Activated T-cell treated with anti-CD3 and anti-CD28 coated beads for 24 hours (primary cell): ENCODE measurements around the gene PLEKHA7.
"Not testable (repeated sequence)": the region's sequence is repeated elsewhere in the genome, so short reads cannot be mapped to it uniquely, and the experiment has no call there.

ENCODE experiments used
- DNase-seq: peaks from one replicate; pipeline ENCODE4 v3.0.0-alpha.2; 2020; ENCODE audit warnings: low read depth

The PLEKHA7 gene

DNA sequence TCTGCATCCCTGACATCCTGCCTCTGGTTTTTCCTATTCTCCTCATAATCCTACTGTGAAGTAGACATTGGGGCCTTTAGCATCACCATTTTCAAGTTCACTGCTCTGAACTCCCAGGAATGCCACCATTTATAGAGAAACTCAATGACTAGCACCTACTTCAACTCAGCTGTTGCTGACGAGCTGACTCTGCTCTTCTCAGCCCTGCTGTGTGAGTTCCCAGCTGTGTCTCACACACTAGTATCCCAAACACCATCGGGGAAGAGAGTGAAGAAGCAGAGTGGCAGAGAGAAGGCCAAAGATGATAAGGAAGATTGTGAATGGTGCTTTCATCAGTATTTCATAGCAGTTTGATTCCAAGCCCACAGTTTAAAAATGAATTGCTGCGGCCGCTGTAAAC, 71.9 kb downstream of the PLEKHA7 start:
- DNase-seq = no peak

DNA sequence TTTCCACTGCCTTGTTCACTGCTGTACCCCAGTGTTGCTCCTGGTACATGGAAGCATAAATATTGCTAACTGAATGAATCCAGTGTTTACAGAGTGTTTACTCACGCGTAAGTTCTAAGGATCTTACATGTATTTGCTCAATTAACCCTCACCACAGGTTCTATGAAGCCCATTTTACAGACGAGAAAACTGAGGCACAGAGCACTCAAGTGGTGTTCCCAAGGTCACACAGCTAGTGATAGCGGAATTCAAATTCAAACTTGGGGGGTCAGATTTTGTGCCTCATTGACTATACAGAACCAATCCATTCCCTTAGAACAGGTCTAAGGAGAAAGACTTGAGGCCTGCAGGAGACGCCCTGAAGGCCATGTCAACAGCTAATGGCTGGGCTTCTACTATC, 72.3 kb downstream of the PLEKHA7 start:
- no peak for DNase-seq

DNA sequence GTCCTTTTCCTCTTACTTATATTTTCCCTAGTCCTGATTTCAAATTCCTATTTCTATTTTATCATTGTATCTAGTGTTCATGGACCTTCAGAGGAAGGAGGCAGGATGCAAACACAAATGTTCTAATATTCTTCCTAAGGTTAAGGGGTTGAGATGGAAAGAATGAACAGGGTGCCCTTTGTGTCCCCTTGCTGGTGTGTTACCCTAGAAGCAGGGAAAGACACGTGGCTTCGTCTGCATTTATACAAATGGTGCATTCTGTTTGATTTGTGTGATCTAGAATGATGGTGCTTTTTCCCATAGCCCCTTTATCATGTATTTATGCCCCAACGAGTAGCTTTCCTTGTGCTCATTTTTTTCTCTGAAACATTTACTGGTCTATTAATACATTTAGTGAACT, 76.2 kb downstream of the PLEKHA7 start:
- DNase-seq = no peak

GRCh38 chr11:16936643-16937042, 77.6 kb downstream of the PLEKHA7 start:
- no peak for DNase-seq

- DNase-seq = no peak
These were observed 78.5 kb downstream of the PLEKHA7 start for GRCh38 chr11:16935518-16936302.

DNA sequence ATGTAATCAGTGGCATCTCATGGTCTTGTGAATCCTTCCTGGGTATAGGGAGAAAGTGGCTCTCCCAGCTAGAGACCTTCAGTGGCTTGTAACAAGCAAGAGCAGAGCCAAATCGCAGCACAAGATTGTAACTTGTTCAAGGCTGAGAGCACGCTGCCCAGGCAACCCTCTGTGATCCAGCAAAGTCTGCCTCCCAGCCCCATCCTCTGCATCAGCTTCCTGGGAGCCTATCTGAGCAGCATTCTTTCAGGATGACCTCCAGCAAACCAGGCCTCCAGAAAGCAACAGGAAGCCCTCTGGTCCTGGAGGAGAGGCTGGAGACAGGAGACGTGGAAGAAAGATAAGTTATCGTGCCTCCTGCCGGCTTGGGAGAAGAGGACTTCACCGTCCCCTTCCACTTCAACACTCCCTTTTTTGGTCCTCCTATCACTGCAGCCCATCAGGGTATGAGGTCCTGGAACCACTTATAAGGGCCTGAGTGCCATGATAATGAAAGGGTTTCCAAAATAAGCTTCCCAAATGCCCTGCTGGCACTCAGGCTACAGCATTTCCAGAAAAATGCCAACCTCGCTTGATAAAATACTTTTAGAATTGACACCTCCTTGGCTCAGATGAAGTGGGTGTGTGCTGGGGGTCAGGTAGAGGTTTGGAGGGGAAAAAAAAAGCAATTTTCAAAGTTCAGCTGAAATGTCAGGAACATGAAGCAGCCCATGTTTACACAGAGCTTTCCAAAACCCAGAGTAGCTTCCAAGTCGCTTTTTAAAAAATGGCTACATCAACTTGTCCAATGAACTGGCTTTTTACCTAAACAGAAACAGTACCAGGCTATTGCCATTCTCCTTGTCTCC, 80.2 kb downstream of the PLEKHA7 start:
- DNase-seq = no peak

DNA sequence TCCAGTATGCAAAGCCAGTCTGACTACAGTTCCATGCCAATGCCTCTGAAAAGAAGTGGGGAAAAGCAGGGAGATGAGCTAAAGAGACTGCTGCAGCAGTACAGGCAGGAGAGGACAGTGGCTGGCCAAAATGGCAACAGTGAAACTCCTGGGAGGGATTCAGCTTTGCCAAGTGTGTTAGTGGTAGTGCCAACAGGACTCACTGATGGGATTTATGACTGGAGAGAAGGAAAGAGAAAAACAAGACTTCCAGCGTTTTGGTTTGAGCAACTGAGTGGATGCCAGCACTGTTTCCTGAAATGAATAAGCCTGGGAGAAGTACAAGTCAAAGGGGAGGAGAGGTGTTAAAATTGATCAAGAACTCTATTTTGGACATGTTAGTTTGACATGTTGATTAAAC, 80.9 kb downstream of the PLEKHA7 start:
- no peak for DNase-seq

DNA sequence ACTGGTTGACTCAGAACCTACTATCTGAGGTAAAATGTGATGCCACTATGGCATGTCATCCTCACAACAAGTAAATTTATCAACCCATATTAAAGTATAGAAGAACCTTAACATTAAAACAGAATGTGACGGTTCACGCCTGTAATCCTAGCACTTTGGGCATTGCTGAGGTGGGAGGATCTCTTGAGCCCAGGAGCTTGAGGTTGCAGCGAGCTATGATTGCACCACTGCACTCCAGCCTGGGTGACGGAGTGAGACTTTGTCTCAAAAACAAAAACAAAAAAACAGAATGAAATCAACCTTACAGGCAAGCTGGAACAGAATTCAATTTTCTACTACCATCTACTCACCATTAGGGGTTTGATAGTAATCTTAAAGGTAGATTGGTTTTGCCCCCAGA, 86.2 kb downstream of the PLEKHA7 start:
- no peak for DNase-seq

DNA sequence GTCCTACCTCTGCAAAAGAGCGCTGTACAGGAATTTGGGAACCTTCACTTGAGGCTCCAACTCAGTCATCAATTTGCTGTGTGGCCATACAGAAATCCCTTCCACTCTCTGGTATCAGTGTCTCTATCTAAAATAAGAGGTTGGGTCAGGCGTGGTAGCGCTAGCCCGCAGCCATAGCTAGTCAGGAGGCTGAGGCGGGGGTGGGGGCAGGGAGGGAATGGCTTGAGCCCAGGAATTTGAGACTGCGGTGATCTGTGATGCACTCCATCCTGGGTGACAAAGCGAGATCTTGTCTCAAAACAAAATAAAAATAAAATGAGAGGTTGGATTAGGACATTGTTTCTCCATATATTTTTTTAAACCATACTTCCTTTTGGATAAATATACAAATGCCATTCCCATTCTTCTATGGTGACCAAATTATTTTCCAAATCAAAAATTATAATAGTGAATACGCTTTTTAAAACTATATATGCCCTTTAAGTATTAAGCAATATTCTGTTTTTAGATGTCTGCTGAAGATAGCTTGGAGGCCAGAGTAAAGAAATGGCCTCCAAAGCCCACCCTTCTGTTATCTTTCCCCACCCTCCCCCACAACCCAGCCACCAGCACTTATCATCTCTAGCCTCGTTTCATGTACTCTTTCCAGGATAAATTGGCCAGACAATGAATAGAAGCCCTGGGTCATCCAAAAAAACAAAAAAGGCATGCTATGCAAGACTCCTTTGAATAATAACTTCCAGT, 87.2 kb downstream of the PLEKHA7 start:
- DNase-seq = no peak

- DNase-seq = no peak
These were observed 88.6 kb downstream of the PLEKHA7 start for GRCh38 chr11:16925561-16926065.

DNA sequence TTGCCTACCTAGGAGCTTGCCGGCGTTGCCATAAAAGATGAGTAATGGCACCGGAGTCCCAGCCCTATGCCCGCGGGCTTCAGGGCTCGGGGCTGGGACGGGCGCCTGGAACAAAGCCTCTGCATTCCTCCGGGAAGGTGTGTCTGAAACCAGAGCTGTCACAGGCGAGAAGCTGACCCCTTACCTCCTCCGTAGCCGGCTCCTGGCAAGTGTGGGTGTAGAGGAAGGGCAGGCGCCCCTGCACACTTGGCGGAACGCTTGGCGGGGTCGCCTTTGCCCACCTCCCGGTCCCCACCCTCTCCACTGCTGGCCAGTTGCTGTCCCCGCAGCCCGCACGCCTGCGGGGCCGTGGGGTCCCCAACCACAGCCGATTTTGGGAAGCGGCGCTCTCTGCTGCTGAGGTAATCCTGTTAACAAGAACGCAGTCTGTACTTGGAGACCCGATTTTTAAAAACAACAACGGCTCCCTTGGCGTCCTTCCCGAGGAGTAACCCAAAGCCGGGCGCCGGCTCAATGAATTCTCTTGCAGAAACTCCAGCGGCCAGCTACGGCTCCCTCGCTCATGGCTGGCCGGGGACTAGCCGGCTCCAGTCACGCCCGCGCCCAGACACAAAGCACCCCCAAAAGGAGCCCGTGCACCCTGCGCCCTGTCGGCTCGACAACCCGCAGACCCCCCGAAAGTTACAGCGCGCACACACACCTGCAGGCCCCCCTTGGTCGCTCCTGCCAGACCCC, 89.2 kb downstream of the PLEKHA7 start:
- no peak for DNase-seq

DNA sequence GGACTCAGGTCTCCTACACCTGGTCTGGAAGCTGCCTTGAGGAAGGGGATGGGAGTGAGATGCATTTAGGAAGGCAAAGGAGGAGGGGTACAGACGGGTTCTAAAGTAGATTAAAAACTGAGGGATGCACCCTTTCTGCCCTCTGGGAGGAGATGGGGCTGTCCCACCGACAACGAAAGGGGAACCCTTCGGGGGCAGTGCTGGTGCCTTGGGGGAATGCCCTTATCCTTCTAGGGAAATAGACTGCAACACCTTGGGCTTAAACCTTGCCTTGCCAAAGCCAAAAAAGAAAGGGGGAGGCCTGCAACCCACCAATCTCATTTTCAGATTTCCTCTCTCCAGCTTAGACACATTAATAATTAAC, 89.8 kb downstream of the PLEKHA7 start:
- no peak for DNase-seq

GRCh38 chr11:16923987-16924386, 90.2 kb downstream of the PLEKHA7 start:
- no peak for DNase-seq

DNA sequence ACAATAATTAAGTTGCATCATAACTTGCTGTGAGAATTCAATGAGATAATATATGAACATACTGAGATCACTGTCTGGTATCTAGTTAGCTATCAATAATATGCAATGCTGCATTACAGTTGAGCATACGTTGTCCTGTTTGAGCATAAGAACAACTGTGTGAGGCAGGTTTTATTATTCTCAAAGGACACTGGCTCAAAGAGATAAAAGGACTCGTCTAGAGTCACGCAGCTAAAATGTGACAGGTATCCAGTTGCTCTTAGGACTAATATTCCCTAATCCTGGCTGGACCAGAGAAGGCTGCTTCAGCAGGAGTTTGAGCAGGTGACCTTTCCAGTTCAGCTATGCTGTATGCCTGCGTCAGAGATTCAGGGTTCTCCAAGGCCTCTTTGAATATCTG, 92.5 kb downstream of the PLEKHA7 start:
- no peak for DNase-seq

DNA sequence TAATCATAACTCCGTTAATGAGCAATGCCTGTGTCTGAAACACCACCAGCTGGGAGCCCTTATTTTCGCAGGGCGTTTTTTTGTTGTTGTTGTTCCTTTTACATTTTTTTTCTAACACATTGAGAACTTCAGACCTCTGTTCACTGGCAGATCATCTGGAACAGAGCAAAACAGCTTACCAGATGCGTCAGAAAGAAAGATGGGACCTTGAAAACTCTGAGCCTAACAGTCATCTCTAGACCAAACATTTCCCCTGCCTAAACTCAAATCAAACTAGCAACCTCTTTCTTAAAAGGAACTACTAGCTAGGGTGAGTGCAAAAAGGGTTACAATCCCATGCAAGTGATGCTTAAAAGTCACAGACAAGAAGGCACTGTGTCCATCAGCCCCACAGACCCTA, 93.2 kb downstream of the PLEKHA7 start:
- no peak for DNase-seq

DNA sequence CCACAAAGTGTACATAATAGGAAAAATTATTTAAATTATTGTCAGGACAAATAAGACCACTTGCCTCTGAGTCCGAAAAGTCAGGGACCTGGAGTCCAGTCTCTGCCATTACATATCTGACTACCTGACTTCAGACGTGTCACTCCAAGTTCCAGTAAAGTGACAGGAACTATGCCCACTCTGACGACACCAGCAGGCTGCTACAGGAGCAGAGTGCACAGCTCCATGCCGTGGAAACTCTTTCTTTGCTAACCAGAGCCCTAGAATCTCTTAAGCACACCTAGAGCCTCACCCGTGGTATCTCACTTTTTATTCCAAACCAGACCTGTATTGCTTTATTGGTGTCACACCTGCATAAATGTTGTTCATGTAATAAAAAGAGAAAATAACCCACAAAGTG, 93.7 kb downstream of the PLEKHA7 start:
- DNase-seq = no peak

- not testable (repeated sequence) for DNase-seq
These were observed 95.6 kb downstream of the PLEKHA7 start for GRCh38 chr11:16918543-16919182.

GRCh38 chr11:16917941-16918340, 96.3 kb downstream of the PLEKHA7 start:
- DNase-seq = no peak

DNA sequence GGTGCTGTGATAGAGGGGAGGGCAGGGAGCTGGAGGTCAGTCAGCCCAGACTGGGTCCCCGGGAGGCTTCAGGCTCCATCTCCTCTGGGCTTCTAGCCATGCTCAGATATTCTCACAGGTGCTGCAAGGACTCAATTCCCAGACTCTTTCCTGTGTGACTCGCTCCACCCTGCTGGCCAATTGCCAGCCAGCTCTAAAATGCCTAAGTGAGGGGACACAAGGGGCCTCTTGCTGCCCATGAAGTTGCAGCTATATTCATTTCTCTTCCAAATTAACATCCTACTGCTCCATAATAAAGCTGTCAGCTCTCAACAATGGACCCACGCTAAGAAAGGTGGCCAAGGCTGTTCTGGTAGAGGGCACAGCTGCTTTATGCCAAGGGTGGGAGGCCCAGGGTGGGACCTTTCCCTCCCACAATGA, 101.5 kb downstream of the PLEKHA7 start:
- DNase-seq = no peak

- no peak for DNase-seq
These were observed 102.6 kb downstream of the PLEKHA7 start for GRCh38 chr11:16911658-16912057.

DNA sequence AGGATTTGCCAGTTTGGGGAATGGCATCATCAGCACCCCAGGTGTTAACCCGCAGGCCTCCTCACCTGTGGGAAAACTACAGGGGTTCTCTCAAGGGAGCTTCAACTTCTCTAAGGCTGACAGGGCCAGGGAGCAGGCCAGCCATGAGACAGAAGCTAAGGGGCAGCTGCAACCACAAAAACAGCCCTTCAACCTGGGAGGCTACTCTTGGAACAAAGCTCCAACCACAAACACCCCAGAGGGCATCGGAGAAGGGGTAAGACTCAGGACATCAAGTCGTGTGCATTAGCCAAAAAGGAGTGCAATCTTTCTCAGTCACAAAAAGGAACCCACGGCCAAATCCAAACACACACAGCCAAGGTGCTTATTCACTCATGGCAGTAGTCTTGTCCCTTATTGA, 103.0 kb downstream of the PLEKHA7 start:
- DNase-seq = no peak
